ENCODE results near the gene PRKCI. TPM values are rescaled to one million over a fixed set of nuclear protein-coding genes. Genes with fewer than 3 reads are reported as not detected.

The PRKCI gene
- total and polyA plus RNA-seq, 9 of the 15 experiments (the other 6 are each of a cell fraction or from before 2014, with no cell fraction given) = 10.5 to 43.2 (median 31.4) TPM

DNA sequence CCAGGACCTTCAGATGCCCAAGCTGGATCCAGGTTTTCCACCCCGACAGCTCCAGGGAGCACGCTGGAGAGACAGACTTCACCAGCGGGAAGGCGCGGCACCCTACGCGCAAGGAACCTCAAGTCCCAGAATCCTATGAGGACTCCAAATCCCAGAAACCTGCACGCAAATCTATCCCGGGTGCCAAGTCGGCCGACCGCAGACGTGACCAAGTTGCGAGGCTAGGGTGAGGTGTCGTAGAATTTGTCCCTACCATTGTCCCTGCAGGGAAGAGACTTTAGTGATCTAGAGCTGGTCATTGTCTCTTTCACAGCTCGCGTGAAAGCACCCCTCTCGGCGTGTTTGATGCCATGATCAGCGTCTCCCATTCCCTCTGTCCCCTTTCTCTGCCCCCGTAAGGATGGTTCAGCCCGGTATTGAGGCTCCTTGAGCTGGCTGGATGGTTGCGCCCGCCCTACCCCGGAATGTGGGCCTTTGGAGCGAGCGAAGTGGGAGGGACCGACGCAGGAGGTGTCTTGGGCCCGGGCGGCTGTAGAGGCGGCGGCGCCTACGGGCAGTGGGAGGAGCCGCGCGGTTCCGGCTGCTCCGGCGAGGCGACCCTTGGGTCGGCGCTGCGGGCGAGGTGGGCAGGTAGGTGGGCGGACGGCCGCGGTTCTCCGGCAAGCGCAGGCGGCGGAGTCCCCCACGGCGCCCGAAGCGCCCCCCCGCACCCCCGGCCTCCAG is at the start of gene PRKCI (continued):
- TF ChIP-seq ZNF143 (CRISPR knock-in tag; IDR thresholded peaks at IDR 0.05) = peak; percentile 87
- no peak for TF ChIP-seq ZNF347 (CRISPR knock-in tag; IDR thresholded peaks at IDR 0.05; ENCODE audit: low read depth)
- TF ChIP-seq STAT5A (IDR thresholded peaks at IDR 0.05; ENCODE audit: borderline replicate concordance, low read length) = no peak; the same call in 1 of the 2 replicates
- TF ChIP-seq, protein P1, sequence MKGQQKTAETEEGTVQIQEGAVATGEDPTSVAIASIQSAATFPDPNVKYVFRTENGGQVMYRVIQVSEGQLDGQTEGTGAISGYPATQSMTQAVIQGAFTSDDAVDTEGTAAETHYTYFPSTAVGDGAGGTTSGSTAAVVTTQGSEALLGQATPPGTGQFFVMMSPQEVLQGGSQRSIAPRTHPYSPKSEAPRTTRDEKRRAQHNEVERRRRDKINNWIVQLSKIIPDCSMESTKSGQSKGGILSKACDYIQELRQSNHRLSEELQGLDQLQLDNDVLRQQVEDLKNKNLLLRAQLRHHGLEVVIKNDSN (CRISPR knock-in tag; IDR thresholded peaks at IDR 0.05) = no peak
- no peak for TF ChIP-seq BDP1 (IDR thresholded peaks at IDR 0.05; ENCODE audit: insufficient read depth, insufficient read length)
- no peak for TF ChIP-seq ADNP (tag; IDR thresholded peaks at IDR 0.05)
- no peak for TF ChIP-seq PRPF4 (IDR thresholded peaks at IDR 0.05; ENCODE audit: insufficient read depth, low read depth, low read length, poor library complexity, severe bottlenecking)
- no peak for TF ChIP-seq HDAC8 (tag; IDR thresholded peaks at IDR 0.05)
- TF ChIP-seq ZNF217 (CRISPR knock-in tag; IDR thresholded peaks at IDR 0.05) = no peak
- peak; percentile 16; the same call in 1 of the 2 replicates for TF ChIP-seq SIN3B (IDR thresholded peaks at IDR 0.05; ENCODE audit: low read depth)
- no peak for TF ChIP-seq MTA2 (IDR thresholded peaks at IDR 0.05; ENCODE audit: low read depth)
- no peak for TF ChIP-seq SMAD2 (IDR thresholded peaks at IDR 0.05; ENCODE audit: low read depth, low read length)
- TF ChIP-seq, protein P2, sequence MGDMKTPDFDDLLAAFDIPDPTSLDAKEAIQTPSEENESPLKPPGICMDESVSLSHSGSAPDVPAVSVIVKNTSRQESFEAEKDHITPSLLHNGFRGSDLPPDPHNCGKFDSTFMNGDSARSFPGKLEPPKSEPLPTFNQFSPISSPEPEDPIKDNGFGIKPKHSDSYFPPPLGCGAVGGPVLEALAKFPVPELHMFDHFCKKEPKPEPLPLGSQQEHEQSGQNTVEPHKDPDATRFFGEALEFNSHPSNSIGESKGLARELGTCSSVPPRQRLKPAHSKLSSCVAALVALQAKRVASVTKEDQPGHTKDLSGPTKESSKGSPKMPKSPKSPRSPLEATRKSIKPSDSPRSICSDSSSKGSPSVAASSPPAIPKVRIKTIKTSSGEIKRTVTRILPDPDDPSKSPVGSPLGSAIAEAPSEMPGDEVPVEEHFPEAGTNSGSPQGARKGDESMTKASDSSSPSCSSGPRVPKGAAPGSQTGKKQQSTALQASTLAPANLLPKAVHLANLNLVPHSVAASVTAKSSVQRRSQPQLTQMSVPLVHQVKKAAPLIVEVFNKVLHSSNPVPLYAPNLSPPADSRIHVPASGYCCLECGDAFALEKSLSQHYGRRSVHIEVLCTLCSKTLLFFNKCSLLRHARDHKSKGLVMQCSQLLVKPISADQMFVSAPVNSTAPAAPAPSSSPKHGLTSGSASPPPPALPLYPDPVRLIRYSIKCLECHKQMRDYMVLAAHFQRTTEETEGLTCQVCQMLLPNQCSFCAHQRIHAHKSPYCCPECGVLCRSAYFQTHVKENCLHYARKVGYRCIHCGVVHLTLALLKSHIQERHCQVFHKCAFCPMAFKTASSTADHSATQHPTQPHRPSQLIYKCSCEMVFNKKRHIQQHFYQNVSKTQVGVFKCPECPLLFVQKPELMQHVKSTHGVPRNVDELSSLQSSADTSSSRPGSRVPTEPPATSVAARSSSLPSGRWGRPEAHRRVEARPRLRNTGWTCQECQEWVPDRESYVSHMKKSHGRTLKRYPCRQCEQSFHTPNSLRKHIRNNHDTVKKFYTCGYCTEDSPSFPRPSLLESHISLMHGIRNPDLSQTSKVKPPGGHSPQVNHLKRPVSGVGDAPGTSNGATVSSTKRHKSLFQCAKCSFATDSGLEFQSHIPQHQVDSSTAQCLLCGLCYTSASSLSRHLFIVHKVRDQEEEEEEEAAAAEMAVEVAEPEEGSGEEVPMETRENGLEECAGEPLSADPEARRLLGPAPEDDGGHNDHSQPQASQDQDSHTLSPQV (IDR thresholded peaks at IDR 0.05) = peak; percentile 37; the same call in 1 of the 2 replicates
- no peak for TF ChIP-seq SIN3A (IDR thresholded peaks at IDR 0.05; ENCODE audit: borderline replicate concordance in 2 of 2, control insufficient read depth in 1 of 2, low read depth in 2 of 2, low read length in 2 of 2)
- TF ChIP-seq, protein P3, sequence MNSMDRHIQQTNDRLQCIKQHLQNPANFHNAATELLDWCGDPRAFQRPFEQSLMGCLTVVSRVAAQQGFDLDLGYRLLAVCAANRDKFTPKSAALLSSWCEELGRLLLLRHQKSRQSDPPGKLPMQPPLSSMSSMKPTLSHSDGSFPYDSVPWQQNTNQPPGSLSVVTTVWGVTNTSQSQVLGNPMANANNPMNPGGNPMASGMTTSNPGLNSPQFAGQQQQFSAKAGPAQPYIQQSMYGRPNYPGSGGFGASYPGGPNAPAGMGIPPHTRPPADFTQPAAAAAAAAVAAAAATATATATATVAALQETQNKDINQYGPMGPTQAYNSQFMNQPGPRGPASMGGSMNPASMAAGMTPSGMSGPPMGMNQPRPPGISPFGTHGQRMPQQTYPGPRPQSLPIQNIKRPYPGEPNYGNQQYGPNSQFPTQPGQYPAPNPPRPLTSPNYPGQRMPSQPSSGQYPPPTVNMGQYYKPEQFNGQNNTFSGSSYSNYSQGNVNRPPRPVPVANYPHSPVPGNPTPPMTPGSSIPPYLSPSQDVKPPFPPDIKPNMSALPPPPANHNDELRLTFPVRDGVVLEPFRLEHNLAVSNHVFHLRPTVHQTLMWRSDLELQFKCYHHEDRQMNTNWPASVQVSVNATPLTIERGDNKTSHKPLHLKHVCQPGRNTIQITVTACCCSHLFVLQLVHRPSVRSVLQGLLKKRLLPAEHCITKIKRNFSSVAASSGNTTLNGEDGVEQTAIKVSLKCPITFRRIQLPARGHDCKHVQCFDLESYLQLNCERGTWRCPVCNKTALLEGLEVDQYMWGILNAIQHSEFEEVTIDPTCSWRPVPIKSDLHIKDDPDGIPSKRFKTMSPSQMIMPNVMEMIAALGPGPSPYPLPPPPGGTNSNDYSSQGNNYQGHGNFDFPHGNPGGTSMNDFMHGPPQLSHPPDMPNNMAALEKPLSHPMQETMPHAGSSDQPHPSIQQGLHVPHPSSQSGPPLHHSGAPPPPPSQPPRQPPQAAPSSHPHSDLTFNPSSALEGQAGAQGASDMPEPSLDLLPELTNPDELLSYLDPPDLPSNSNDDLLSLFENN (IDR thresholded peaks at IDR 0.05; ENCODE audit: low read depth in 2 of 2, low read length in 2 of 2) = no peak
- TF ChIP-seq GABPA (tag; conservative IDR thresholded peaks at IDR 0.05; ENCODE audit: low read depth) = peak; percentile 48
- TF ChIP-seq RB1 (IDR thresholded peaks at IDR 0.05; ENCODE audit: low read depth) = peak; percentile 52

Measured in K562 (cell line).